Measurements from ENCODE around the gene GALNT18.
"Not testable (repeated sequence)": the region's sequence is repeated elsewhere in the genome, so short reads cannot be mapped to it uniquely, and the experiment has no call there.

The GALNT18 gene

DNA sequence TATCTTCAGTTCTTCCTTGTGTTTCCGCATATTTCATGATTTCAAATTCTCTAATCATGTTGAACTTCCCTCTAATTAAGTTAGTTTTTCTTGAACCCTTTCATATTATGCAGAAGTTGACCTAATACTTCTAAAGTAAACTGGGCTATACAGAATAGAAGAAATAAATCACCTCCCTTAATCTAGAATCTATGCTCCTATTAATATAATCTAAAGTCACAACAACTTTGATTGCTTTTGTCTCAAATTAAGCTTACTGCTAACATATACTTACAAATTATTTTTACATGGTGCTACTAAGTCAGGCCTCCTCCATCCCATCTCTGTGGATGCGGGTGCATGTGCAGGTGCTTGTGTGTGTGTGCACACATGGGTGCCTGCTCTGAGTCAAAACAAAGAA lies 241.5 kb downstream of the GALNT18 start:
- no peak for DNase-seq

DNA sequence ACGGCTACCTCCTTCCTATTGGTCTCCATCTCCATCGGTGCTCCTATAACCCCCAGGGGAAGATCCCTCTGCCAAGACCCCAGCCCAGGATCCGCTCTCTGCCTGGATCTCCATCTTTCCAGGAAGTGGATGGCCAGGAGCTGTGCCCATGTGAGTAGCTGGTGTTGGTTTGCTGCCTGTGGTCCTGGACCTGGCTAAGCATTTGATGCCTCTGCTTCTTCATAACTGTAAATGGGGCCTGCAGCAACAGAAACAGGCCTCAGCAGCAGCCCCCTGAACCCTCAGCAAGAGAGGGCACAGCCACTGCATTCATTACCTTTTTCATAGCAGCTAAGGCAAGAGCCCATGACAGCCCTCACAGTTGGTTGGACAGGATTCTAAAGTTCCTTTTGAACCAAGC lies 242.1 kb downstream of the GALNT18 start:
- no peak for DNase-seq

DNA sequence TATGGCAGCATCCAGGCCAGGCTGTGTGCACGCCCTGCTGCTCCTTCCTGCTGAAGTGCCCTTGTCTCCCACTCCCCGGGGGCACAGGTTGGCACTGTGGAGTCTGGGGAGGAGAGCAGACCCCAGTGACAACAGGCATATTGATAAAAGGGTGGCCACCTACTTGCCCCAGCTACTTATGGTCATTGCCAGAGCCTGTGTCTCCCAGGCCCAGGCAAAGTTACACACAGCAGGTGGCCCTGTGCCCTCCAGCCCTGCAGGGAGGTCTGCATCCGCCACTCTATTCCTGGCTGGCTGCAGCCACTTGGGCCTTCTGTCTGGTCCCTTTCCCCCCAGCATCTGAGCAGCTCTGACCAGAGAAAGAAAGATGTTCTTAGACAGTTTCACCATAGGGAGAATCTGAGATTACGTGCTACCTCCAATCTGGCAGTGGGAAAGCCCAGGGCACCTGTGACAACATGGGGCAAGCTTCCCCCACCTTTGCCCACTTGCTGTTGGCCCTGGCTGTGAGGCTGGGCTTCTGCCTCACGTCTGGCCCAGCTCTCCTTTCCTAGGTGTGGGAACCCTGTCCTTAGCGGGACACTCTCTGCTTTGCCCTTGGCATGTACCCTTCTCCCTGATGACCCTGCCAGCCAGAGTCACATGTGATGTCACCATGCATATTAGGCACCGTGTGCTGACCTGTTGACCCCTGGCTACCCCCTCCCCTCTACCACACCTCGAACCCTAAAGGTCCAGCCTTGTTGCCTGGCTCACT lies 243.4 kb downstream of the GALNT18 start:
- no peak for DNase-seq

- no peak for DNase-seq
Measured at GRCh38 chr11:11374358-11375148, 247.3 kb downstream of the GALNT18 start.

GRCh38 chr11:11373934-11374333 lies 247.9 kb downstream of the GALNT18 start:
- DNase-seq = no peak

DNA sequence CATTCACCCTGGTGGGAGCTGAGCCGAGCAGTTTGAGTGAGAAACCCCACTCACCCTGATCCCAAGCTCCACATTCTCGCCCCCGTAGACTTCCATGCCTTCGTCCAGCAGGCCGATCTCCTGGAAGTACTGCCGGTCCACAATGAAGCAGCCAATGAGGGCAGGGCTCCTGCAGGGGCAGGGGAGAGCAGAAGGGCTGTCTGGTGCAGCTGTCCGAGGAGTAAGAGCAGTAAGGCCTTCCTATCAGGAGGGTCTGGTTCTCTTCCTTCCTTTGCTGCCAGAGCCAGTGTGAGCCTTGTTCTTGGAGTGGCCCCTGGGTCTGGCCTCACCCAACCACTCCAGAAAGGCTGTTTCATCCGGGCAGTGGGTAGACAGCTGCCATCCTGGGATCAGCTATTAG lies 249.3 kb downstream of the GALNT18 start:
- DNase-seq = no peak

- no peak for DNase-seq
Measured at GRCh38 chr11:11370962-11371303, 250.9 kb downstream of the GALNT18 start.

DNA sequence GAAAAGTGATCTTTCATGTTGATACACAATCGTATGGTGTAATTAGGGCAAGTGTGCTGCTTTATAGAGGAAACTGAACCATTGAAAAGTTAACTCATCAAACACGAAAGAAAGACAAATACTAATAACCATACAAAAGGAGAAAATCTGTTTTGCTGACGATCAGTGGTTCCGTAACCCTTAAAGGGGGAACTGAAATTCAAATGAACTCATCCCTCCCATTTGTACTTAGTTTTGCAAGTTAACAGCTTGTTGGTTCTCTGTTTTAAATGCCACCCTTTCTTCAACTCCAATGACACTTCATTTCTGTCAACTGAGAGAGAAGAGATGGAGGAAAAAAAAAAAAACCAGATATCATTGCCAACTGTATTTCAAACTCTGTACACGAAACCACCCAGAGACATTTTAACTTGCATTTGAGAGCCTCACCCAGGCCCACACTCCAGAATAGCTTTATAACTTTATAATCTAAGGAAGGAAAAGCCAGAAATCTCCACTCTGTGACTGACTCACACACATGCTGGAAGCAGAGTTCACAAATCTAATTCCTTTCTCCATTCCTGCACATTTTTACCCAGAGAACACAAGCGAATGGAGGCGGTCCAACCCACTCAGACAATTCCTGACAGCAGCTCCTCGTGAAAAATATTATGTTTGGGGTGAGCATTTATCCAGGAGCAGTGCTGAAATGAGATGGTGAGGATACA lies 251.4 kb downstream of the GALNT18 start:
- DNase-seq = no peak

DNA sequence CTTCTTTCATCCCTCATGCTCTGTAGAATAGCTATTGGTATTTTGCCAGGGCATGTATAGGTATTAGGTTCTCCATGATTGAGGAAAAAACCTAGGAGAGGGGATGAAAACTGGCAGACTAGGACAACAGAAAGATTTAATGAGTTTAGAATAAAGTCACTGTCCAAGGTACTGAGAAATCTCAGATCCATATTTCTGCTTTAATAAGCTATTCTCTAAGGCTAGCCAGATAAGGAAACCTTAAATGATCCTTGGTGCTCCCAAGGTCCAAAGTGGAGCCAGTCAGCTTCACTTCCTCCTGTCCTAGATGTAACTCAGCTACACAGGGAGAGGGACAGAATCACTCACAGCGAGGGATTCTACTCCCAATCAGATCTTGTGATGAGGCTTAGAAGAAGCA lies 255.0 kb downstream of the GALNT18 start:
- DNase-seq = no peak

DNA sequence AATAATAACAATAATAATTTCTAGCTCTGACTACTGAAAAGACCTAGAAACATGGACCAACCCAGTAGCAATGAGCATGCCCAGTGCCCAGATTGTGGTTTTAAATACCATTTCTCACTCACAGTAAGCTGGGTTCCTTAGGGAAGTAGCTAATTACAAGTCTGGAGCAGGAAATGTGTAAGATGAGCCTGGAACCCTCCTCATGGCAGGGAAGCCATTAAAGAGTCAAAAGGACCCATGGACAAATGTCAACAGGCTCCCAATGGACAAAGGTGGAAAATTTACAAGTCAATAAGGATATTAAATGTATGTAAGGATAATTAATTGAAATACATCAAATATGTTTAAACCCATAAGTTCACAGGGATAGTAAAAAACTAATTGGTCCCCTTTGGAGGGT lies 258.1 kb downstream of the GALNT18 start:
- DNase-seq = no peak

DNA sequence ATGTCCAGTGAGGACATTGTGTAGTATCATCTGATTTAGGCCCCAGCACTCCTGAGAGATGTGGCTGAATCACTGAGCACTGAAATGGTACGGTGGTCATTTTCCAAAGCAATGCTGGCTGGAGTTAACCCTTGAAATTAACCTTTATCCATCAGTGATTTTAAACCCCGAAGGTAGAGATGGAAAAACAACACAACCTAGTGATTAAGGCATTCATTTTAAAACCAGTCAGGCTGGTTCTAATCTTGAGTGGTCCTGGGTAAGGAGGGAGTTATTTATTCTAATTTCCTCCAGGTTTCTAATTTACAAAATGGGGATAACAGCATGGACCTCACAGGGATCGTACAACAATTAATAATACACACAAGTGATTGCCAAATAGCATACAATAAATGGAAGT lies 262.2 kb downstream of the GALNT18 start:
- DNase-seq = no peak

DNA sequence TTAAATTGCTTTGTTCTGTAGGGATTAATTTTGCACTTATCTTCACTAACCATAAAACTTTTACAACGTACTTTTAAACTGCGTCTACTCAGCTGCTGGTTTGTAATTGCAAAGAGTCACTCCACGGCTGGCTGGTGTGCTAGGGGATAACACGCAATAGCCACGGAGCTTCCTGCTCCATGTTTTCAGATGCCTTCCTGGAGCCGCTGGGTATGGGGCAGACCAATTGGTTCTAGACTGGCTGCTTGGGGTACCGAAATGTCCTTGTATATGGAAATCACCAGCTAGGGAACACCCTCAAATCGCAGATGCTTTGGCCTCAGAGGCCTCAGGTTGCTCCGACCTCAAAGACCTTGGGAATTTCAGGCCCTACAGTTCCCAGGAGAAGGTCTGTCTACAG lies 265.0 kb downstream of the GALNT18 start:
- DNase-seq = no peak

DNA sequence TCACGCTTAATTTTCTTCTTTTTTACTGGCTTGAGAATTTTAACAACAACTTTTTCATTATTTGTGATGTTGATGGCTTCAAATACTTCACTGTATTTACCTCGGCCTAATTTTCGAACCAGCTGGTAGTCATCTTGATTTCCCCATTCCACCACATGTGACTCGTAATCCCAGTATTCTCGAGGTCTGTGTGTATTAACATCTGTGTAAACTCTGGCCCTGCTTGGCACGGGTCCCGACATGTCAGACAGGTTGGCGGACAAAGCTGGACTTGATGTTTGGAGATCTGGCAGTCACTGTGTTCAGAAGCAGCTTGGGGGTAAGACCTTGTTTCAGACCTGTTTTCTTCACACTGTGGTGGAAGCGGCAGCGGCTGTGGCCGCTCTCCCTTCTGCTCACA lies 268.9 kb downstream of the GALNT18 start, which contains the start of gene CSNK2A3:
CSNK2A3 (minus strand) TSS at position 373 of the 400 bp plus-strand sequence; CDS start at position 242, 131 bp downstream.
- DNase-seq = not testable (repeated sequence)

GRCh38 chr11:11351851-11352250 lies 270.0 kb downstream of the GALNT18 start:
- DNase-seq = not testable (repeated sequence)

- DNase-seq = no peak
Measured at GRCh38 chr11:11351042-11351586, 270.7 kb downstream of the GALNT18 start.

DNA sequence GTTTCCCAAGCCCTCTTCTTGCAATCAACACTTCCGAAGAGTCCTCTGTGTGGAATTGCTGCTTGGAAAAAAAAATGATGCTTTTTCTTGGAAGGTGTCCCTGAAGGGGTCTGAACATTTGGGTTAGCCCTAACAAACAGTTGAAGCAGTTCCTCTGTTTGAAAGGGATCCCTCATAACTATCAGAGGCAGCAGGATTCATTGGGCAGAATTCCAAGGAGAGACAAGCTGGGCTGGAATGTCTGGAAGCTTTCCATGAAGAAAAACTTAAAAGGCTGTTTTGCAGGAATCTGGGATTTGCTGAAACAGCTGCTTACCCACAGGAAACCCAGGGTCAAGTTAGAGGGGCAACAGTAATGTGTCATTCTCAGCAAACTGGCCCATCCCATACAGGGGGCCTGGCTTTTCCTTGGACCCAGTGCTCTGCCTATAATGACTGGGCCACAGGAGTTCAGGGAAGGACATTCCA lies 271.9 kb downstream of the GALNT18 start:
- DNase-seq = no peak

GRCh38 chr11:11349106-11349825 lies 272.5 kb downstream of the GALNT18 start:
- no peak for DNase-seq

DNA sequence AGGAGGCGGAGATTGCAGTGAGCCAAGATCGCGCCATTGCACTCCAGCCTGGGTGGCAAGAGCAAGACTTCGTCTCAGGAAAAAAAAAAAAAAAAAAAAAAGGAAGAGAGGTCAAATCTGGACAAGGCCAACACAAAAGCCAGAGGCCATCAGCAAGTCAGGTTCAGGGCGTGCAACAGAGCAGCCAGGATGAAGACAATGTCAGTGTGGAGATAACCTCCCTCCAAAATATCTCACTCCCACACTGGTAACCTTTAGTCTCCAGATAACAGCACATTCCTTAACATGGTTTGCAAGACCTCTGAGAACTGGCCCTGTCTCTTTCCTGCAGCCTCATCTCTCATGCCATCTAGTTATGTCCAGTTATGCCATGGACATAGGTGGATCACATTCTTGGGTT lies 273.5 kb downstream of the GALNT18 start:
- DNase-seq = no peak

DNA sequence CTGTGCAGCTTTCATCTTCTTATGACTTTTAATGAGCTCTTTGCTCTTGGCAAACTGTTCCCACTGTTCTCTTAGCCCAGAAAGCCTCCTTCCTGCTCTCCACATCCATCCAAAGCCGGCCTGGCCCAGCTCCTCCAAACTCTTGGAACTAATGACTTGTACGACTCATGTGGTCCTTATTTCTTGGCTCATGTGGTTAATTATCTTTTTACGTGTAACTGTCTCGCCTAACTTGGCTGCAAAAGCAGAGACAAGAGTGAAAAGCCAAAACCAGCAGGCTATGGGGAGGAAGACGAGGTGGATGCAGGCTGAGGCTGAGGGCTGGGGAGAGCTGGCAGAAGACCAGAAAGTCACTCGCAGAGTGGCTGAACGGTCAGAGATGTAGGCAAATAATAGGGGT lies 274.2 kb downstream of the GALNT18 start:
- DNase-seq = peak in 1 of 14 donors; percentile 7

- DNase-seq = no peak
Measured at GRCh38 chr11:11346303-11346702, 275.5 kb downstream of the GALNT18 start.

GRCh38 chr11:11345099-11345498 lies 276.7 kb downstream of the GALNT18 start:
- peak in 1 of 14 donors; percentile 55 for DNase-seq

DNA sequence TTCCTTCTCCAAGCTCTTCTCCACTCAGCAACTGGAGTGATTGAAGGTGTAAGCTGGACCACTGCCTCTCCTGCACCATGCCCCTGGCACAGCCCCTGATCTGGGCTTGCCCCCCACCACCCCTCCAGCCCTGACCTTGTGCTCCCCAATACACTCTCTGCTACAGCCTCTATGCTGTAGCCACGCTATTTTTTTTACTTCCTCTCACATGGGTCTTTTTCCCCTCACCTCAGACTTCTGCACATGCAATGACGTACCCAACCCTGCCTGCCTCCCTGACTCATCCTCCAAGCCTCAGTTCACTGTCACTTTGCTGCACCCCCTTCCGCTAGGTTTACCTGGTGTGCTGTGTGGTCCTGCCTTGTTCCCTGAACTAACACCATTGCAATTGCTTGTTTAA lies 277.8 kb downstream of the GALNT18 start:
- DNase-seq = no peak
